Testis (tissue), 3 donors: Measurements from ENCODE around the gene C1QL4. TPM values are rescaled to one million over a fixed set of nuclear protein-coding genes. Genes with fewer than 3 reads are reported as not detected.

Experiments
- DNase-seq: peaks from one replicate; pipeline ENCODE4 v3.0.0-alpha.2; 2019
- H3K27ac ChIP-seq, 2 donors: fragments of 200-600 bp; sonication (generic); one replicate each; pipeline ENCODE4 v1.5.1; 2019
- H3K27me3 ChIP-seq: fragments of 200-600 bp; sonication (generic); one replicate; pipeline ENCODE4 v1.5.1; 2019
- H3K36me3 ChIP-seq: fragments of 200-600 bp; sonication (generic); one replicate; pipeline ENCODE4 v1.5.1; 2017; ENCODE audit warnings: low read depth; ENCODE audit errors: missing control alignments
- H3K4me1 ChIP-seq: fragments of 200-600 bp; sonication (generic); one replicate; pipeline ENCODE4 v1.5.1; 2019
- H3K4me3 ChIP-seq, 2 donors: fragments of 200-600 bp; sonication (generic); one replicate each; pipeline ENCODE4 v1.5.1; 2017 to 2019
- H3K9me3 ChIP-seq: fragments of 200-600 bp; sonication (generic); one replicate; pipeline ENCODE4 v1.5.1; 2017
- CTCF ChIP-seq, 3 experiments: fragments of 450-650 bp in 2 of 3; fragments of 200-600 bp in 1 of 3; sonication (generic) in 1 of 3; IDR thresholded peaks; one replicate each; pipeline ENCODE4 v1.5.1; 2016 to 2019; ENCODE audit warnings: antibody characterized with exemption in 3 of 3, mild to moderate bottlenecking in 2 of 3, moderate library complexity in 1 of 3
- POLR2A ChIP-seq: fragments of 450-650 bp; IDR thresholded peaks from one replicate; pipeline ENCODE4 v1.6.1; 2017; ENCODE audit warnings: antibody characterized with exemption, mild to moderate bottlenecking, moderate library complexity
- WGBS, 2 donors: methylation state at CpG; one replicate each; pipeline ENCODE4 v1.1.5; 2018; 5-methylcytosine and 5-hydroxymethylcytosine counted together
- intact Hi-C: fragments of 100-400 bp; cut with DNase I; formaldehyde crosslinking; loops from one replicate; pipeline ENCODE4 v1.15.1; 2023; ENCODE audit warnings: low total_unique reads
- polyA plus RNA-seq: library from polyadenylated mRNA; stranded (reverse); fragments of 350-450 nt; fragmentation: Illumina TruSeq; extraction: RNeasy Lipid Tissue Mini Kit (QIAGEN cat#74804); gene quantifications from one replicate; pipeline ENCODE4 v1.2.3, GENCODE V29; 2014; ENCODE audit warnings: low read depth, low replicate concordance; ENCODE audit not compliant: insufficient read depth
- total RNA-seq, 2 donors: library from RNA; depleted of rRNA; stranded (reverse); fragments of >200 nt; gene quantifications; one replicate each; pipeline ENCODE4 v1.2.3, GENCODE V29; 2016

Gene C1QL4
- total and polyA plus RNA-seq, 3 donors from 2014 or later, result 2.9 to 5.5 (median 3.3) TPM

- Histone ChIP-seq H3K9me3 (no peaks in the 10 kb centered on the region), H3K4me1 (peaks cover 18% of the 10 kb centered on the region), H3K27me3 (no peaks in the 10 kb centered on the region), H3K27ac (peak overlapping the region; percentile 98 to 99), H3K4me3 (peak overlapping the region; percentile 91 to 95), H3K36me3 (no peaks in the 10 kb centered on the region)
- no peak for DNase-seq
- no peak for TF ChIP-seq POLR2A
- TF ChIP-seq CTCF (IDR thresholded peaks at IDR 0.05), result no peak
- 7 to 10% methylated on average over 25 to 38 of the region's 38 CpGs for WGBS, 2 donors
- intact Hi-C loops, result no loop called here
These were observed 29.2 kb upstream of the C1QL4 start for GRCh38 chr12:49366096-49366651.

- WGBS, 2 donors, result 64% methylated on average over 5 of the region's 5 CpGs
These were observed 28.6 kb upstream of the C1QL4 start for GRCh38 chr12:49365542-49365941.

GRCh38 chr12:49364989-49365388, 28.0 kb upstream of the C1QL4 start:
- no peak for DNase-seq
- H3K36me3 ChIP-seq, result no peaks in the 10 kb centered on the region
- WGBS, 2 donors, result 72 to 82% methylated on average over 1 of the region's 1 CpG
- H3K9me3 ChIP-seq, result no peaks in the 10 kb centered on the region
- peaks cover 18% of the 10 kb centered on the region for H3K4me1 ChIP-seq
- no peak for TF ChIP-seq POLR2A
- TF ChIP-seq CTCF (IDR thresholded peaks at IDR 0.05), result no peak
- no peak overlapping the region for H3K4me3 ChIP-seq
- H3K27ac ChIP-seq, result no peak overlapping the region
- H3K27me3 ChIP-seq, result no peaks in the 10 kb centered on the region
- intact Hi-C loops, result no loop called here

More at GRCh38 chr12:49365542-49365941, 28.6 kb upstream of the C1QL4 start:
- H3K27ac ChIP-seq, result peak overlapping the region in 1 of 2 donors; percentile 99
- peaks cover 18% of the 10 kb centered on the region for H3K4me1 ChIP-seq
- no peak for DNase-seq
- intact Hi-C loops, result no loop called here
- H3K36me3 ChIP-seq, result no peaks in the 10 kb centered on the region
- TF ChIP-seq POLR2A (no peak), CTCF (IDR thresholded peaks at IDR 0.05) (no peak)
- H3K27me3 ChIP-seq, result no peaks in the 10 kb centered on the region
- no peaks in the 10 kb centered on the region for H3K9me3 ChIP-seq
- no peak overlapping the region for H3K4me3 ChIP-seq

- H3K4me1 ChIP-seq, result peaks cover 7% of the 10 kb centered on the region
- TF ChIP-seq CTCF (IDR thresholded peaks at IDR 0.05) (no peak), POLR2A (no peak)
- 95 to 96% methylated on average over 1 of the region's 1 CpG for WGBS, 2 donors
These were observed 25.1 kb upstream of the C1QL4 start for GRCh38 chr12:49362077-49362476.

GRCh38 chr12:49359671-49360070, 22.7 kb upstream of the C1QL4 start:
- Histone ChIP-seq H3K36me3 (no peaks in the 10 kb centered on the region), H3K27ac (no peak overlapping the region), H3K9me3 (no peaks in the 10 kb centered on the region), H3K4me1 (peaks cover 7% of the 10 kb centered on the region), H3K27me3 (no peaks in the 10 kb centered on the region), H3K4me3 (no peak overlapping the region)
- TF ChIP-seq POLR2A, result no peak
- TF ChIP-seq CTCF (IDR thresholded peaks at IDR 0.05), result no peak
- intact Hi-C loops, result no loop called here
- 71 to 82% methylated on average over 7 of the region's 7 CpGs for WGBS, 2 donors
- DNase-seq, result no peak

More at GRCh38 chr12:49362077-49362476, 25.1 kb upstream of the C1QL4 start:
- Histone ChIP-seq H3K9me3 (no peaks in the 10 kb centered on the region), H3K36me3 (no peaks in the 10 kb centered on the region), H3K4me3 (no peak overlapping the region), H3K27ac (no peak overlapping the region), H3K27me3 (no peaks in the 10 kb centered on the region)
- intact Hi-C loops, result no loop called here
- DNase-seq, result no peak
